Stimulated activated CD4-positive, alpha-beta T cell treated with anti-CD3 and anti-CD28 coated beads, TNF-alpha, amount 100 ng/mL, for 4 hours (primary cell): ENCODE measurements around the gene GLIPR1.
"Not testable (repeated sequence)": the region's sequence is repeated elsewhere in the genome, so short reads cannot be mapped to it uniquely, and the experiment has no call there.

Experiments used
- DNase-seq, 3 experiments: peaks; one replicate each; pipeline ENCODE4 v3.0.0-alpha.2; 2020; ENCODE audit warnings: low read depth in 3 of 3

GLIPR1 gene

GRCh38 chr12:75480469-75480949 lies at the start of gene GLIPR1:
Gene GLIPR1, plus strand, starts transcription at chr12:75480755. Its CDS starts 126 bp downstream, at chr12:75480881.
- peak; percentile 31 to 51 (median 40) for DNase-seq

- no peak for DNase-seq
Measured at GRCh38 chr12:75432924-75433323, 47.6 kb upstream of the GLIPR1 start.

- DNase-seq: peak in 1 of 3 experiments; percentile 5
Measured at GRCh38 chr12:75437564-75437963, 43.0 kb upstream of the GLIPR1 start.

- no peak for DNase-seq
Measured at GRCh38 chr12:75438059-75438754, 42.3 kb upstream of the GLIPR1 start.

- DNase-seq: no peak
Measured at GRCh38 chr12:75439048-75439447, 41.5 kb upstream of the GLIPR1 start.

GRCh38 chr12:75439930-75440329 lies 40.6 kb upstream of the GLIPR1 start:
- no peak for DNase-seq

GRCh38 chr12:75441687-75442449 lies 38.7 kb upstream of the GLIPR1 start:
- DNase-seq: not testable (repeated sequence)

GRCh38 chr12:75442454-75442853 lies 38.1 kb upstream of the GLIPR1 start:
- DNase-seq: not testable (repeated sequence)

- DNase-seq: no peak
Measured at GRCh38 chr12:75443709-75444108, 36.8 kb upstream of the GLIPR1 start.

GRCh38 chr12:75444429-75445136 lies 36.0 kb upstream of the GLIPR1 start:
- DNase-seq: no peak

- not testable (repeated sequence) for DNase-seq
Measured at GRCh38 chr12:75445137-75445507, 35.4 kb upstream of the GLIPR1 start.

- DNase-seq: no peak
Measured at GRCh38 chr12:75446857-75447256, 33.7 kb upstream of the GLIPR1 start.

GRCh38 chr12:75447691-75448393 lies 32.7 kb upstream of the GLIPR1 start:
- DNase-seq: no peak

- DNase-seq: no peak
Measured at GRCh38 chr12:75452675-75453330, 27.8 kb upstream of the GLIPR1 start.

- DNase-seq: no peak
Measured at GRCh38 chr12:75455839-75456238, 24.7 kb upstream of the GLIPR1 start.

- no peak for DNase-seq
Measured at GRCh38 chr12:75457191-75457590, 23.4 kb upstream of the GLIPR1 start.

- DNase-seq: not testable (repeated sequence)
Measured at GRCh38 chr12:75457866-75458265, 22.7 kb upstream of the GLIPR1 start.

- no peak for DNase-seq
Measured at GRCh38 chr12:75459755-75460154, 20.8 kb upstream of the GLIPR1 start.

- DNase-seq: no peak
Measured at GRCh38 chr12:75460204-75460603, 20.4 kb upstream of the GLIPR1 start.

GRCh38 chr12:75471902-75472890 lies 8.4 kb upstream of the GLIPR1 start:
- no peak for DNase-seq
